Vagina (tissue), 2 donors: Measurements from ENCODE around the gene SEMA5B.

ENCODE experiments used
- CTCF ChIP-seq, 3 experiments: fragments of 450-650 bp in 2 of 3; fragments of 200-600 bp in 1 of 3; sonication (generic) in 1 of 3; IDR thresholded peaks; one replicate each; pipeline ENCODE4 v1.5.1; 2017 to 2019; ENCODE audit warnings: antibody characterized with exemption in 3 of 3, mild to moderate bottlenecking in 2 of 3, moderate library complexity in 2 of 3
- POLR2A ChIP-seq, 2 donors: fragments of 450-650 bp; IDR thresholded peaks; one replicate each; pipeline ENCODE4 v1.6.1; 2017; ENCODE audit warnings: antibody characterized with exemption in 2 of 2, mild to moderate bottlenecking in 2 of 2, moderate library complexity in 2 of 2
- POLR2AphosphoS5 ChIP-seq, 2 donors: sonication (generic); formaldehyde crosslinking; IDR thresholded peaks; one replicate each; pipeline ENCODE4 v1.9.0; 2017; ENCODE audit warnings: antibody characterized with exemption in 2 of 2, mild to moderate bottlenecking in 2 of 2, low read depth in 1 of 2; ENCODE audit not compliant: insufficient read depth in 1 of 2

GRCh38 chr3:123067689-123068600, 40.4 kb upstream of the SEMA5B start:
- TF ChIP-seq CTCF (IDR thresholded peaks at IDR 0.05) (no peak), POLR2AphosphoS5 (IDR thresholded peaks at IDR 0.05; ENCODE audit: insufficient read depth in 1 of 2, low read depth in 1 of 2) (no peak), POLR2A (IDR thresholded peaks at IDR 0.05) (no peak)
